ENCODE data around the gene SOCS2. TPM values are rescaled to one million over a fixed set of nuclear protein-coding genes. Genes with fewer than 3 reads are reported as not detected.

Gene SOCS2
- total and polyA plus RNA-seq, 2 donors (not counting 3 experiments of a cell fraction or from before 2014, with no cell fraction given) = 2.4 to 5.6 TPM

DNA sequence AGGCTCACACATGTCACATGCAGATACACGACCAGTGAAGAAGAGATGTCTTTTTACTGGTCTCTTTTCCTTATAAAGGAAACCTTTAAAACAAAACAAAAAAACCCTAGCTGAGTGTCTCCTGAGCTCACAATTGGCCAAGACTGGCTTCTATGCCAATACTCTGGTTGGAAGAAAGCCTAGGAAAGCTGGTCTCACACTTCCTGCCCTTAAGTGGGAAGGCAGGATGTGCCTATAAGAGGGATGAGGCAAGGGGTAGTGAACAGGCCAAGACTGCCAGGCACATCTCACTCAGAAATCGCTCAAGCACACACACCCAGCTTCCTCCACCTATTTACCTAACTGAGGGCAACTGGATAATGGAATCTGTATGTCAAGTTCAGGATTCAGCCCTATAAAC lies 50.0 kb downstream of the SOCS2 start:
- H3K36me3 ChIP-seq (ENCODE audit: control insufficient read depth in 2 of 2, extremely low read depth in 1 of 2, insufficient read depth in 2 of 2, low read length in 2 of 2) = no peaks in the 10 kb centered on the region
- POLR2A ChIA-PET = no interaction called here
- intact Hi-C loops (cut with micrococcal nuclease) = no loop called here

More for the DNA sequence above, 50.0 kb downstream of the SOCS2 start:
- H3K4me3 ChIP-seq (replicated peaks in 1 of 3; ENCODE audit: insufficient read depth in 1 of 3, low read depth in 1 of 3, low read length in 3 of 3) = no peak overlapping the region
- no peaks in the 10 kb centered on the region for H3K9me3 ChIP-seq (replicated peaks; ENCODE audit: control insufficient read depth, insufficient read depth, low read length)
- CTCF ChIA-PET = no interaction called here
- FAIRE-seq (peak; percentile 55), DNase-seq (ENCODE audit: low read depth, low spot score) (peak; percentile 14)
- dilution Hi-C loops (cut with MboI; ENCODE audit: extremely low pct_ligation_motif_present, low sequenced_read_pairs) = no loop called here
- no peaks in the 10 kb centered on the region for H3K9me1 ChIP-seq (replicated peaks; ENCODE audit: control insufficient read depth, extremely low read depth, insufficient read depth, low read length)
- H3K9ac ChIP-seq (replicated peaks; ENCODE audit: extremely low read depth, insufficient read depth, low read length) = no peak overlapping the region
- peaks cover 9% of the 10 kb centered on the region for H3K4me1 ChIP-seq (ENCODE audit: control insufficient read depth, extremely low read depth, insufficient read depth, low read length)
- no peak overlapping the region for H3K4me2 ChIP-seq (ENCODE audit: insufficient read depth, low read length)
- H3K27ac ChIP-seq (ENCODE audit: insufficient read depth, low read depth, low read length) = no peak overlapping the region
- BruUV-seq (replicated peaks) = no TSS peak
- H4K20me1 ChIP-seq (replicated peaks; ENCODE audit: control insufficient read depth, extremely low read depth, insufficient read depth, low read length) = no peaks in the 10 kb centered on the region
- H2AFZ ChIP-seq (ENCODE audit: low read depth, low read length) = no peak overlapping the region
- H3K79me2 ChIP-seq (ENCODE audit: control insufficient read depth, insufficient read depth, low read length) = no peaks in the 10 kb centered on the region
- TF ChIP-seq POLR2A (IDR thresholded peaks at IDR 0.05; ENCODE audit: low read depth, low read length) (no peak), EZH2 (IDR thresholded peaks at IDR 0.05; ENCODE audit: borderline replicate concordance, low read depth, low read length, severe bottlenecking) (no peak), JUN (IDR thresholded peaks at IDR 0.05; ENCODE audit: borderline replicate concordance, insufficient read depth, insufficient read length, low read depth) (no peak), GATA2 (IDR thresholded peaks at IDR 0.05; ENCODE audit: insufficient read depth, insufficient read length, low read depth, low read length) (no peak), MYC (IDR thresholded peaks at IDR 0.05; ENCODE audit: low read depth, low read length) (no peak), POLR2AphosphoS5 (IDR thresholded peaks at IDR 0.05; ENCODE audit: insufficient read depth, low read depth, low read length) (no peak), FOS (IDR thresholded peaks at IDR 0.05; ENCODE audit: borderline replicate concordance, insufficient read depth, low read length) (no peak)
- TF ChIP-seq, protein P1, sequence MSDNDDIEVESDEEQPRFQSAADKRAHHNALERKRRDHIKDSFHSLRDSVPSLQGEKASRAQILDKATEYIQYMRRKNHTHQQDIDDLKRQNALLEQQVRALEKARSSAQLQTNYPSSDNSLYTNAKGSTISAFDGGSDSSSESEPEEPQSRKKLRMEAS (IDR thresholded peaks at IDR 0.05; ENCODE audit: insufficient read depth, insufficient read length) = no peak
- TF ChIP-seq, protein P2, sequence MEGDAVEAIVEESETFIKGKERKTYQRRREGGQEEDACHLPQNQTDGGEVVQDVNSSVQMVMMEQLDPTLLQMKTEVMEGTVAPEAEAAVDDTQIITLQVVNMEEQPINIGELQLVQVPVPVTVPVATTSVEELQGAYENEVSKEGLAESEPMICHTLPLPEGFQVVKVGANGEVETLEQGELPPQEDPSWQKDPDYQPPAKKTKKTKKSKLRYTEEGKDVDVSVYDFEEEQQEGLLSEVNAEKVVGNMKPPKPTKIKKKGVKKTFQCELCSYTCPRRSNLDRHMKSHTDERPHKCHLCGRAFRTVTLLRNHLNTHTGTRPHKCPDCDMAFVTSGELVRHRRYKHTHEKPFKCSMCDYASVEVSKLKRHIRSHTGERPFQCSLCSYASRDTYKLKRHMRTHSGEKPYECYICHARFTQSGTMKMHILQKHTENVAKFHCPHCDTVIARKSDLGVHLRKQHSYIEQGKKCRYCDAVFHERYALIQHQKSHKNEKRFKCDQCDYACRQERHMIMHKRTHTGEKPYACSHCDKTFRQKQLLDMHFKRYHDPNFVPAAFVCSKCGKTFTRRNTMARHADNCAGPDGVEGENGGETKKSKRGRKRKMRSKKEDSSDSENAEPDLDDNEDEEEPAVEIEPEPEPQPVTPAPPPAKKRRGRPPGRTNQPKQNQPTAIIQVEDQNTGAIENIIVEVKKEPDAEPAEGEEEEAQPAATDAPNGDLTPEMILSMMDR (IDR thresholded peaks at IDR 0.05; ENCODE audit: extremely low read depth in 1 of 2, insufficient read depth in 1 of 2, low read depth in 1 of 2, low read length in 2 of 2) = no peak
- H3K27me3 ChIP-seq (ENCODE audit: control insufficient read depth in 2 of 2, insufficient read depth in 2 of 2, low read length in 2 of 2) = no peaks in the 10 kb centered on the region

Data from endothelial cell of umbilical vein (primary cell).